ENCODE results near the gene PDE2A. TPM values are rescaled to one million over a fixed set of nuclear protein-coding genes. Genes with fewer than 3 reads are reported as not detected.

The PDE2A gene
- total RNA-seq, 1 experiment from 2014 or later = 0.74 TPM

- intact Hi-C loops (cut with micrococcal nuclease; ENCODE audit: unreplicated experiment) = loop anchor here (5.0 kb wide), 2 partner anchors 92 to 108 kb away; no protein-coding TSS in a partner anchor
- ChIA-PET POLR2A (interaction anchor here (0.6 kb wide), 2 partner anchors 82 to 162 kb away, joined by 4 to 10 read pairs; no protein-coding TSS in a partner anchor), CTCF (interaction anchor here (0.5 to 2.9 kb wide), 15 partner anchors 9 to 547 kb away, joined by 3 to 24 read pairs (median 5); no protein-coding TSS in a partner anchor)
- H3K9me3 ChIP-seq (ENCODE audit: control insufficient read depth, insufficient read depth, low read depth, low read length) = no peaks in the 10 kb centered on the region
- no TSS peak for BruUV-seq (replicated peaks)
- no peaks in the 10 kb centered on the region for H3K4me1 ChIP-seq (ENCODE audit: control insufficient read depth, insufficient read depth, low read length)
- peaks cover 19% of the 10 kb centered on the region for H3K27me3 ChIP-seq (ENCODE audit: control insufficient read depth, insufficient read depth, low read length)
- TF ChIP-seq TCF7L2 (IDR thresholded peaks at IDR 0.05; ENCODE audit: low read depth, low read length) = no peak
- no peak for TF ChIP-seq SIN3A (IDR thresholded peaks at IDR 0.05; ENCODE audit: borderline replicate concordance, insufficient read depth, low read depth, low read length)
- TF ChIP-seq POLR2AphosphoS5 (IDR thresholded peaks at IDR 0.05; ENCODE audit: low read depth, low read length) = no peak
- peak; percentile 96 for TF ChIP-seq CTCF (IDR thresholded peaks at IDR 0.05)
- 0 out of 4 replicates have a peak, but pooled peaks of 1 of the 2 experiments have one; percentile 31 for TF ChIP-seq REST (IDR thresholded peaks at IDR 0.05; ENCODE audit: insufficient read depth in 1 of 2, low read depth in 2 of 2, low read length in 1 of 2)
- H3K4me3 ChIP-seq (ENCODE audit: low read depth in 2 of 2, low read length in 2 of 2) = peak overlapping the region; percentile 21 to 38
- DNase-seq (ENCODE audit: low read depth, low spot score) = no peak
- no peak overlapping the region for H3K27ac ChIP-seq (ENCODE audit: low read length)
- H3K36me3 ChIP-seq (ENCODE audit: control insufficient read depth, insufficient read depth, low read length) = no peaks in the 10 kb centered on the region
- in situ Hi-C loops (cut with HindIII; ENCODE audit: low pct_unique_long_range_greater_than_20kb, low sequenced_read_pairs) = no loop called here
- peak; percentile 77 for ATAC-seq
Observed at GRCh38 chr11:72589802-72590761, 84.1 kb downstream of the PDE2A start.

- H3K4me3 ChIP-seq (ENCODE audit: low read depth in 2 of 2, low read length in 2 of 2) = no peak overlapping the region
- ChIA-PET CTCF (interaction anchor here (0.7 to 2.9 kb wide), 3 partner anchors 10 to 96 kb away, joined by 4 to 24 read pairs (median 13); no protein-coding TSS in a partner anchor), POLR2A (interaction anchor here (1.0 kb wide), 1 partner anchor 117 kb away, joined by 3 read pairs; no protein-coding TSS in a partner anchor)
- no peak overlapping the region for H3K27ac ChIP-seq (ENCODE audit: low read length)
- H3K36me3 ChIP-seq (ENCODE audit: control insufficient read depth, insufficient read depth, low read length) = no peaks in the 10 kb centered on the region
- ATAC-seq (no peak), DNase-seq (ENCODE audit: low read depth, low spot score) (no peak)
- H3K9me3 ChIP-seq (ENCODE audit: control insufficient read depth, insufficient read depth, low read depth, low read length) = no peaks in the 10 kb centered on the region
- H3K27me3 ChIP-seq (ENCODE audit: control insufficient read depth, insufficient read depth, low read length) = peaks cover 19% of the 10 kb centered on the region
- H3K4me1 ChIP-seq (ENCODE audit: control insufficient read depth, insufficient read depth, low read length) = no peaks in the 10 kb centered on the region
- intact Hi-C loops (cut with micrococcal nuclease; ENCODE audit: unreplicated experiment) (loop anchor here (5.0 kb wide), 2 partner anchors 94 to 106 kb away; no protein-coding TSS in a partner anchor), in situ Hi-C loops (cut with HindIII; ENCODE audit: low pct_unique_long_range_greater_than_20kb, low sequenced_read_pairs) (no loop called here)
- TF ChIP-seq TCF7L2 (IDR thresholded peaks at IDR 0.05; ENCODE audit: low read depth, low read length) = no peak
- TF ChIP-seq REST (IDR thresholded peaks at IDR 0.05; ENCODE audit: insufficient read depth in 1 of 2, low read depth in 2 of 2, low read length in 1 of 2) = no peak
- no peak for TF ChIP-seq SIN3A (IDR thresholded peaks at IDR 0.05; ENCODE audit: borderline replicate concordance, insufficient read depth, low read depth, low read length)
- no peak for TF ChIP-seq POLR2AphosphoS5 (IDR thresholded peaks at IDR 0.05; ENCODE audit: low read depth, low read length)
- no peak for TF ChIP-seq CTCF (IDR thresholded peaks at IDR 0.05)
- BruUV-seq (replicated peaks) = no TSS peak
Observed at GRCh38 chr11:72588421-72589410, 85.5 kb downstream of the PDE2A start.

All from Panc1 (cell line).